ENCODE measurements around the gene ZNF3. TPM values are rescaled to one million over a fixed set of nuclear protein-coding genes. Genes with fewer than 3 reads are reported as not detected.
A peak's percentile ranks its signal among the peaks of the same experiment; 100 is the strongest.

The ZNF3 gene
- total and polyA plus RNA-seq, 4 donors: 6.3 to 26.7 (median 23.0) TPM

DNA sequence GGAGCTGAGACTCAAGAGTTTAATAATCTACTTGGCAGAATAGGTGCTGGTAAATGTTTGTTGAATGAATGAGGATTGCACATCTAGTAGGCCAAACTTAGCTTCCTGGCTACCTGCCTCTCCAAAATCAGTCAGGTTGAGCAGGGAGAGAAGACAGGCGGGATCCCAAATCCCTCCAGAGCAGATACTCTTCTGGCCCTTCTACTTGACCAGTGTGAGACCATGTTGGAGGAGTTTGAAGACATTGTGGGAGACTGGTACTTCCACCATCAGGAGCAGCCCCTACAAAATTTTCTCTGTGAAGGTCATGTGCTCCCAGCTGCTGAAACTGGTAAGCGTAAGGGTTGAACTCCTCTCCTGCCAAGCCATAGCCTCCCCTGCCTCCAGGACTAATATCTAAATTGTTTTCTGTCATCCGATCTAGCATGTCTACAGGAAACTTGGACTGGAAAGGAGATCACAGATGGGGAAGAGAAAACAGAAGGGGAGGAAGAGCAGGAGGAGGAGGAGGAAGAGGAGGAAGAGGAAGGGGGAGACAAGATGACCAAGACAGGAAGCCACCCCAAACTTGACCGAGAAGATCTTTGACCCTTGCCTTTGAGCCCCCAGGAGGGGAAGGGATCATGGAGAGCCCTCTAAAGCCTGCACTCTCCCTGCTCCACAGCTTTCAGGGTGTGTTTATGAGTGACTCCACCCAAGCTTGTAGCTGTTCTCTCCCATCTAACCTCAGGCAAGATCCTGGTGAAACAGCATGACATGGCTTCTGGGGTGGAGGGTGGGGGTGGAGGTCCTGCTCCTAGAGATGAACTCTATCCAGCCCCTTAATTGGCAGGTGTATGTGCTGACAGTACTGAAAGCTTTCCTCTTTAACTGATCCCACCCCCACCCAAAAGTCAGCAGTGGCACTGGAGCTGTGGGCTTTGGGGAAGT is 43.0 kb upstream of the ZNF3 start:
- no peak for DNase-seq
- H3K27ac ChIP-seq (ENCODE audit: low read depth in 1 of 2, low read length in 2 of 2): no peak overlapping the region
- peaks cover 0 to 2% of the 10 kb centered on the region in 2 donors for H3K4me1 ChIP-seq (ENCODE audit: control insufficient read depth in 1 of 2, insufficient read depth in 2 of 2, low read length in 2 of 2)
- intact Hi-C loops (cut with DNase I): loop anchor here in 1 of 2 donors (5.0 kb wide), 1 partner anchor 32 kb away; no protein-coding TSS in a partner anchor
- H3K4me3 ChIP-seq (ENCODE audit: low read length in 2 of 2): no peak overlapping the region
- WGBS, 2 donors: 85% methylated on average over 4 of the region's 4 CpGs
- no peaks in the 10 kb centered on the region for H3K9me3 ChIP-seq (ENCODE audit: control insufficient read depth, low read length)
- ATAC-seq (ENCODE audit: low FRiP score): no peak
- no peaks in the 10 kb centered on the region for H3K27me3 ChIP-seq (ENCODE audit: control insufficient read depth in 1 of 2, insufficient read depth in 2 of 2, low read length in 1 of 2)
- no peaks in the 10 kb centered on the region for H3K36me3 ChIP-seq (ENCODE audit: control insufficient read depth in 1 of 2, insufficient read depth in 2 of 2, low read length in 1 of 2)

DNA sequence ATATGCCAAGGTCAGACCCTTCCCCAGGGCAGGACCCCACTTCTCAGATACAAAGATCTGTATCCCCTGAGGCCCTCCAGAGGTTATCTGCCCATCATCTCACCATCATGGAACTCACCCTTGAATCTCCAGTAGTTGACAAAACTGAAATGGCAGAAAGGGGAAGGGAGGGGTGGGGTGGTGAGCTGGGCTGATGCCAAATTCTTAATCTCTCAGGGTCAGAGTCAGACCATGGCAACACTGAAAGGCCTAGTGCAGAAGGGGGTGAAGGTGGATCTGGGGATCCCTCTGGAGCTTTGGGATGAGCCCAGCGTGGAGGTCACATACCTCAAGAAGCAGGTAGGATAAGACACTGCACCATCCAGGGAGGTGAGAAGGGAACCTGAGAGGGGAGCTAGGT is 41.0 kb upstream of the ZNF3 start:
- intact Hi-C loops (cut with DNase I): no loop called here
- Histone ChIP-seq H3K4me1 (ENCODE audit: control insufficient read depth in 1 of 2, insufficient read depth in 2 of 2, low read length in 2 of 2) (peaks cover 0 to 2% of the 10 kb centered on the region in 2 donors), H3K27me3 (ENCODE audit: control insufficient read depth in 1 of 2, insufficient read depth in 2 of 2, low read length in 1 of 2) (no peaks in the 10 kb centered on the region), H3K36me3 (ENCODE audit: control insufficient read depth in 1 of 2, insufficient read depth in 2 of 2, low read length in 1 of 2) (no peaks in the 10 kb centered on the region), H3K27ac (ENCODE audit: low read depth in 1 of 2, low read length in 2 of 2) (no peak overlapping the region), H3K4me3 (ENCODE audit: low read length in 2 of 2) (no peak overlapping the region), H3K9me3 (ENCODE audit: control insufficient read depth, low read length) (no peaks in the 10 kb centered on the region)
- ATAC-seq (ENCODE audit: low FRiP score) (no peak), DNase-seq (no peak)
- 90 to 100% methylated on average over 1 of the region's 1 CpG for WGBS, 2 donors

DNA sequence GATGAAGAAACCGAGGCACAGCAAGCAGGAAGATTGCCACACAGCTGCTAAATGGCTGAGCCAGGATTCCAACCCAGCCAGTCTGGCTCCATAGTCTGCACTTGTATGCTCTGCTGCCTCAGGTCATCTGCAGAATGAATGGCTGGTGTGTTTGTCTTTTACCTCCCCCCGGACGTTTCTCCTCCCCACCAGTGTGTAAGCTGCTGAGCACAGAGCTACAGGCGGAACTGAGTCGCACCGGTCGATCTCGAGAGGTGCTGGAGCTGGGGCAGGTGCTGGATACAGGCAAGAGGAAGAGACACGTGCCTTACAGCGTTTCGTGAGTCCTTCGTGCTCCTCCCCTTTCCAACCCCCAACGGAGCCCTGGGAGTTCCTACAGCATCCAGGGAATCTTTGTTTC is 40.5 kb upstream of the ZNF3 start:
- H3K4me3 ChIP-seq (ENCODE audit: low read length in 2 of 2): no peak overlapping the region
- WGBS, 2 donors: 70 to 74% methylated on average over 12 to 13 of the region's 13 CpGs

DNA sequence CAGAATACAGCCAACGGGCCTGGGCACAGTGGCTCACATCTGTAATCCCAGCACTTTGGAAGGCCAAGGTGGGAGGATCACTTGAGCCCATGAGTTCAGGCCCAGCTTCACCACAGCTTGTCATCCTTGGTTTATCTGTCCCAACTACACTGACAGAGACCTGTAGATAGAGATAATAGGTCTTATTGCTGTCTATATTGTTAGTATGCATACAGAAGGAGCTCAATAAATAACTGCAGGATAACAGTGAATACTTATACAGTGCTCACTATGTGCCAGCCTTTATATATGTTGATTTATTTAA is 39.2 kb upstream of the ZNF3 start:
- no peaks in the 10 kb centered on the region for H3K9me3 ChIP-seq (ENCODE audit: control insufficient read depth, low read length)
- H3K27ac ChIP-seq (ENCODE audit: low read depth in 1 of 2, low read length in 2 of 2): peak overlapping the region in 1 of 2 donors; percentile 2
- H3K4me1 ChIP-seq (ENCODE audit: control insufficient read depth in 1 of 2, insufficient read depth in 2 of 2, low read length in 2 of 2): peaks cover 0 to 2% of the 10 kb centered on the region in 2 donors
- no peaks in the 10 kb centered on the region for H3K36me3 ChIP-seq (ENCODE audit: control insufficient read depth in 1 of 2, insufficient read depth in 2 of 2, low read length in 1 of 2)
- DNase-seq (no peak), ATAC-seq (ENCODE audit: low FRiP score) (no peak)
- intact Hi-C loops (cut with DNase I): no loop called here
- 13 to 19% methylated on average over 1 of the region's 1 CpG for WGBS, 2 donors
- no peak overlapping the region for H3K4me3 ChIP-seq (ENCODE audit: low read length in 2 of 2)
- H3K27me3 ChIP-seq (ENCODE audit: control insufficient read depth in 1 of 2, insufficient read depth in 2 of 2, low read length in 1 of 2): no peaks in the 10 kb centered on the region

More for the DNA sequence above, 40.5 kb upstream of the ZNF3 start:
- ATAC-seq (ENCODE audit: low FRiP score): no peak
- intact Hi-C loops (cut with DNase I): no loop called here
- no peaks in the 10 kb centered on the region for H3K9me3 ChIP-seq (ENCODE audit: control insufficient read depth, low read length)
- H3K27ac ChIP-seq (ENCODE audit: low read depth in 1 of 2, low read length in 2 of 2): no peak overlapping the region
- DNase-seq: no peak
- peaks cover 0 to 2% of the 10 kb centered on the region in 2 donors for H3K4me1 ChIP-seq (ENCODE audit: control insufficient read depth in 1 of 2, insufficient read depth in 2 of 2, low read length in 2 of 2)
- H3K36me3 ChIP-seq (ENCODE audit: control insufficient read depth in 1 of 2, insufficient read depth in 2 of 2, low read length in 1 of 2): no peaks in the 10 kb centered on the region
- no peaks in the 10 kb centered on the region for H3K27me3 ChIP-seq (ENCODE audit: control insufficient read depth in 1 of 2, insufficient read depth in 2 of 2, low read length in 1 of 2)

DNA sequence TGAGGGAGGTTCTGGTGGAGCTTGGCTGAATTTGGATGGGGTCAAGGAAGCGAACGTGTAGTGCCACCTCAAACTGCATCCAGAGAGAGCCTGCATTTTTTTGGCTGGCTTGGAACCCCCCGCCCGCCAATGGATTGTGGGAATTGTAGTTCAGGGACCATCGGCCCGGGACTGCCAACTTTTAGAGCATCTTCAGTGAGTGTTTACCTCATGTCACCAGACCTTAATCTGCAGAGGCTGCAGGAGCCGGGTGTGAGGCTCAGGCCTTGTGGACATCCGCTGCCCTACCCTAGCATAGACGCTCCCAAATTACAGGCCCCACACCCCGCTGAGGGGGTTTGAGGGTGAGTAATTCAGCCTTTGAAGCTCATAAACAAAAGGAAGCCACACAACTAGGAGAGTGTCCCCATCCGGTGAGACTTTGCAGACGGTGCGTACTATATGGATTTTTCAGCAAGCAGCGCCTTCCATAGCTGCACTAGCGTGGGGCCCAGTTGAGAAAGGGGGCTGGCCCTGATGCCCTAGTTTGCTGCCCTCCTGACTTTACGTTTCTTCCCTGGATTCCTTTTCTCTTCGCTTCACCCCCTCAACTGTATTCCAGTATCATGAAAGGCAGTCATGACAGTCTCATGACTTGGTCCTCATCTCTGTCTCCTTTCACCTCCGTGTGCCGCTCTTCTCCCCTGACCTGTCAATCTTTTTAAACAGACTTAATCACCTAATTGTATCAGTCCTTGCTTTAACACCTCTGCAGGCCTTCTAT is 38.6 kb upstream of the ZNF3 start:
- 10 to 11% methylated on average over 19 of the region's 19 CpGs for WGBS, 2 donors
- intact Hi-C loops (cut with DNase I): loop anchor here in 1 of 2 donors (2.0 kb wide), 1 partner anchor 19 kb away; the partner anchor contains the start of genes AP4M1 and MCM7
- ATAC-seq (ENCODE audit: low FRiP score): peak; percentile 83
- Histone ChIP-seq H3K9me3 (ENCODE audit: control insufficient read depth, low read length) (no peaks in the 10 kb centered on the region), H3K36me3 (ENCODE audit: control insufficient read depth in 1 of 2, insufficient read depth in 2 of 2, low read length in 1 of 2) (no peaks in the 10 kb centered on the region), H3K27ac (ENCODE audit: low read depth in 1 of 2, low read length in 2 of 2) (peak overlapping the region in 1 of 2 donors; percentile 29), H3K27me3 (ENCODE audit: control insufficient read depth in 1 of 2, insufficient read depth in 2 of 2, low read length in 1 of 2) (no peaks in the 10 kb centered on the region), H3K4me1 (ENCODE audit: control insufficient read depth in 1 of 2, insufficient read depth in 2 of 2, low read length in 2 of 2) (peaks cover 0 to 2% of the 10 kb centered on the region in 2 donors), H3K4me3 (ENCODE audit: low read length in 2 of 2) (peak overlapping the region; percentile 55 to 71)
- DNase-seq: peak; percentile 78 to 84

DNA sequence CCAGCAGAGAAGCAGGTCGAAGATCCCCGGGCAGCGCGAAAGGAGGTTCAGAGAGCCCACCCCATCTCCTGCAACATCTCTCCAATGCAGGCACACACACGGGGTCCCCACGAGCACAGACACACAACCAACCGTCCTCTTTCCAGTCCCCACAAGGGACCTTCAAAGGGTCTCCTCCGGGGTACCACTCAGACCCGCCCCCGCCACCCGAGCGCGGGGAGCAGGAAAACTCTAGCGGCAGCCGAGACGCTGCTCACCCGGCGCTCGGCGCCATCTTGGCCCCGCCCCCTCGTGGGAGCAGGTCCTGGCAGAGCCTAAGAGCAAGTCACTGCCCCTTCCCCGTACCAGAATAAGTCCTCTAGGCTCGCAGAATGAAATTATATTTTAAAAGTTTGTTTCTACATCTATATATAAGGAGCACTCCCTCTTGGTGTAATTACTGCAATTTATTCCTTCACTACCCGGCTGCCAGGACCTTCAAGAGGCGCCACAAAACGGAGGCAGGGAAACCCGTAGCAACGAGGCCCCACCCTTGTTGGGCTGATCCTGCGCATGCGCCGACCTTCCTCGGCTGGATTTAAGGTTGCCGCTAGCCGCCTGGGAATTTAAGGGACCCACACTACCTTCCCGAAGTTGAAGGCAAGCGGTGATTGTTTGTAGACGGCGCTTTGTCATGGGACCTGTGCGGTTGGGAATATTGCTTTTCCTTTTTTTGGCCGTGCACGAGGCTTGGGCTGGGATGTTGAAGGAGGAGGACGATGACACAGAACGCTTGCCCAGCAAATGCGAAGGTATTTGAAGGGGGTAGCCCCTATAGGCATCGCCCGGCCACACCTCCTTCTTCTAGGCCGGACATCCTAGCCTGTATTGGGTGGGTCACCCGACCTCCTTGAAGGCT is 37.8 kb upstream of the ZNF3 start, which contains the start of the genes CNPY4 and TAF6:
TSS of gene CNPY4 (plus strand) at position 563 of the 898 bp plus-strand sequence. CDS start at position 674, 111 bp downstream.
TSS of gene TAF6 (minus strand) at position 287 of the 898 bp plus-strand sequence. CDS start 5,149 bp downstream, outside the sequence.
- ATAC-seq (ENCODE audit: low FRiP score): peak; percentile 97
- Histone ChIP-seq H3K27ac (ENCODE audit: low read depth in 1 of 2, low read length in 2 of 2) (peak within 1 kb of the TSS in 1 of 2 donors; percentile 29), H3K4me3 (ENCODE audit: low read length in 2 of 2) (peak within 1 kb of the TSS; percentile 71 to 73), H3K36me3 (ENCODE audit: control insufficient read depth in 1 of 2, insufficient read depth in 2 of 2, low read length in 1 of 2) (no peaks in the 10 kb centered on the region), H3K4me1 (ENCODE audit: control insufficient read depth in 1 of 2, insufficient read depth in 2 of 2, low read length in 2 of 2) (peaks cover 0 to 2% of the 10 kb centered on the region in 2 donors), H3K9me3 (ENCODE audit: control insufficient read depth, low read length) (no peaks in the 10 kb centered on the region), H3K27me3 (ENCODE audit: control insufficient read depth in 1 of 2, insufficient read depth in 2 of 2, low read length in 1 of 2) (no peaks in the 10 kb centered on the region)
- WGBS, 2 donors: 0% methylated on average over 49 of the region's 49 CpGs
- peak; percentile 97 to 99 for DNase-seq
- intact Hi-C loops (cut with DNase I): loop anchor here in 1 of 2 donors (2.0 kb wide), 1 partner anchor 19 kb away; the partner anchor contains the start of genes AP4M1 and MCM7

DNA sequence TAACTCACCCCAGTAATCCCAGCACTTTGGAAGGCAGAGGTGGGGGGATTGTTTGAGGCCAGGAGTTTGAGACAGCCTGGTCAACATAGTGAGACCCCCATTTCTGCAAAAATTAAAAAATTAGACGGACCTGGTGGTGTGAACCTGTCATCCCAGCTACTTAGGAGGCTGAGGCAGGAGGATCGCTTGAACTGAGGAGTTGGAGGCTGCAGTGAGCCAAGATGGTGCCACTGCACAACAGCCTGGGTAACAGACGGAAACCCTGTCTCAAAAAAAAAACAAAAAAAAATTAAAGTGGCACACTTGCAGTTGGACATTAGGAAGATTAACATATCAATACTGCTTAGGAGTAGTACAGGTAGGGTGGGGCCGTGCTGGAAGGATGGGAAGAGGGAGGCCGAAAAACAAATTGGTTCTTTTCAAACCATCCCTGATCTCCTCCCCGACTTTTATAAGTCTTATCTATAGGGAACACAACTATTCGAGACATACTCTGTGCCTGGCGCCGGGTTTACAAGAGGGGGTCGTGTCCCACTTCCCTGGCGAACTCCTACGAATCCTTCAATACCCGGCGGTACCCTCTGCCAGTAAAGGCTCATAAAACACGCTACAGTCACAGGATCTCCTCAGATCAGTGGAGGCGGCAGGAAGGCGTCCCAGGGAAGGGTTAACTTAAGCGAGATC is 37.0 kb upstream of the ZNF3 start:
- no peaks in the 10 kb centered on the region for H3K9me3 ChIP-seq (ENCODE audit: control insufficient read depth, low read length)
- DNase-seq (peak in 1 of 2 donors; percentile 46), ATAC-seq (ENCODE audit: low FRiP score) (no peak)
- H3K27ac ChIP-seq (ENCODE audit: low read depth in 1 of 2, low read length in 2 of 2): no peak overlapping the region
- H3K4me3 ChIP-seq (ENCODE audit: low read length in 2 of 2): peak overlapping the region; percentile 55 to 73
- no peaks in the 10 kb centered on the region for H3K36me3 ChIP-seq (ENCODE audit: control insufficient read depth in 1 of 2, insufficient read depth in 2 of 2, low read length in 1 of 2)
- intact Hi-C loops (cut with DNase I): loop anchor here in 1 of 2 donors (2.0 kb wide), 1 partner anchor 18 kb away; the partner anchor contains the start of genes AP4M1 and MCM7
- H3K4me1 ChIP-seq (ENCODE audit: control insufficient read depth in 1 of 2, insufficient read depth in 2 of 2, low read length in 2 of 2): peaks cover 0 to 2% of the 10 kb centered on the region in 2 donors
- 17 to 21% methylated on average over 18 of the region's 18 CpGs for WGBS, 2 donors
- no peaks in the 10 kb centered on the region for H3K27me3 ChIP-seq (ENCODE audit: control insufficient read depth in 1 of 2, insufficient read depth in 2 of 2, low read length in 1 of 2)
